GM10266 (cell line): ENCODE results near the gene TMEM86B.

Source experiments
- DNase-seq: peaks from one replicate; pipeline ENCODE4 v3.0.0; 2012; ENCODE audit errors: extremely low spot score
- TF ChIP-seq, protein P1 (sequence below): IDR thresholded peaks from 2 replicates; pipeline ENCODE4 v1.5.1; 2012; ENCODE audit warnings: mild to moderate bottlenecking, low read depth; ENCODE audit not compliant: control insufficient read depth, insufficient read depth; ENCODE audit errors: missing control alignments

The TMEM86B gene

DNA sequence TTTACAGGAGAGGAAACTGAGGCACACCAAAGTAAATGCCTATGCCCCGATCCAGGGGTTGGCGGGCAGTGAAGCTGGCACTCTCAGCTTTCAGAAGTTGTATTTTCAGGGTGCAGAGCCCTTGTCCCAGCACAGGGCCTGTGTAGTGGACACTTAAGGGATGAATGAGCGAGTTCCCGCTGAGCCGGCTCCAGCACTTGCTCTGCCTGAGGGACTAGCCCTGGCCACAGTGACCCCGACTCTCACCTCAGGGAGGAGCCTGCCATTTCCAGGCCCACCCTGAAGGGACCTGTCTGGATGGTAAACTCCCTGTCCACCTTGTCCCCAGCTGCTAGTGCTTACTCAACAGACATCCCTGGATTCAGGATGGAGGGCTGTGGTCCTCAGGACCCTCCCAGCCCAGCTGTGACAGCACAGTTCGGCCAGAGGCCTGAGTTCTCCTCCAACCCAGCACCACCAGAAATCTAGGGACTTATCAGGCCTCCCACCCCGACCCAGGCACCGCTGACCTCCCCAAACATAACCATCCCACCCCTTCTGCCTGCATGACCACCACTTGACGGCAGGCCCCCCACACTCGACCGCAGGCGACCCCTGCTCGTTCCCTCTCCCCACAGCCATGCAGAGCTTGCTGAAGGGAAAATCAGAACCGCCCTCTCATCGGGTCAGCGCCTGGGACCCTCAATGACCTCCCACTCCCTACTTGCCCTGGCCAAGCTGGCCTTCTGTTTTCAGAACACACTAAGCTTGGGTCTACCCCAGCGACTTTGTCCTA, 21.9 kb upstream of the TMEM86B start:
- TF ChIP-seq, protein P1, sequence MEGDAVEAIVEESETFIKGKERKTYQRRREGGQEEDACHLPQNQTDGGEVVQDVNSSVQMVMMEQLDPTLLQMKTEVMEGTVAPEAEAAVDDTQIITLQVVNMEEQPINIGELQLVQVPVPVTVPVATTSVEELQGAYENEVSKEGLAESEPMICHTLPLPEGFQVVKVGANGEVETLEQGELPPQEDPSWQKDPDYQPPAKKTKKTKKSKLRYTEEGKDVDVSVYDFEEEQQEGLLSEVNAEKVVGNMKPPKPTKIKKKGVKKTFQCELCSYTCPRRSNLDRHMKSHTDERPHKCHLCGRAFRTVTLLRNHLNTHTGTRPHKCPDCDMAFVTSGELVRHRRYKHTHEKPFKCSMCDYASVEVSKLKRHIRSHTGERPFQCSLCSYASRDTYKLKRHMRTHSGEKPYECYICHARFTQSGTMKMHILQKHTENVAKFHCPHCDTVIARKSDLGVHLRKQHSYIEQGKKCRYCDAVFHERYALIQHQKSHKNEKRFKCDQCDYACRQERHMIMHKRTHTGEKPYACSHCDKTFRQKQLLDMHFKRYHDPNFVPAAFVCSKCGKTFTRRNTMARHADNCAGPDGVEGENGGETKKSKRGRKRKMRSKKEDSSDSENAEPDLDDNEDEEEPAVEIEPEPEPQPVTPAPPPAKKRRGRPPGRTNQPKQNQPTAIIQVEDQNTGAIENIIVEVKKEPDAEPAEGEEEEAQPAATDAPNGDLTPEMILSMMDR: no peak
- DNase-seq: no peak

DNA sequence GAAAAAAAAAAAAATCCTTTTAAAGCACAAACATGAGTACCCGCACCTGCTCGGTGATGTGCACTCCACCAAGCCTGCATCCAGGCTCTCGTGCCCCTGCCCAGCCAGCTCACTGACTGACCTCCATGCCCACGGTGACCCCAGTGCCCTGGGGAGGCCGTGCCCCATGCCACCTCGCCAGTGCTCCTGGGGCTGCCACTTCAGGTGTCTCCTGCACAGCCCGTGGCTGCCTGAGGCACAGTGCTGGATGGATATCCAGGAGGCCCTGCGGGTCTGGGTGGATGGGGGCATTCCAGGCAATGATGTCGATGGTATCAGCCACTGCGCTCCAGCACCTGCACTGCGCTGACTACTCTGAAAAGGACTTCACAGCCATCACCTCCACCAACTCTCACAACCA, 21.3 kb upstream of the TMEM86B start:
- no peak for DNase-seq
- TF ChIP-seq, protein P1: no peak

DNA sequence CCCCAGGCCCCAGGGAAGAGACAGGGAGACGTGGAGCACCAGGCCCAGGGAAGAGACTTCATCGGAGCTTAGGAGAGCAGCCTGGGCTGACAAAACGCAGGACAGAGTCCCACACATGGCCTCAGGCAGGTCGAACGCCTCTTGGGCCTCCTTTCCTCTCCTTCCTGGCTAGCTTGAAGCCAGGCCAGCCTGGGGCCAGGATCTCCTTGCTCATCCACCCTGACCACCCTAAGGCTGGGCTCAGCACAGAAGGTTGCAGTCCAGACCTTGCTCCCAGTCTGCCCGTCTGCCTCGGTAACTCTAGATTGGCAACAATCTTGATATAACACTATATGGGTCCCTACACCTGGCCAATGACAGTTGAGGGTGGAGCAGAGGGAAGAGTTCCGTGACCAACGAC, 20.1 kb upstream of the TMEM86B start:
- no peak for DNase-seq
- TF ChIP-seq, protein P1: no peak

DNA sequence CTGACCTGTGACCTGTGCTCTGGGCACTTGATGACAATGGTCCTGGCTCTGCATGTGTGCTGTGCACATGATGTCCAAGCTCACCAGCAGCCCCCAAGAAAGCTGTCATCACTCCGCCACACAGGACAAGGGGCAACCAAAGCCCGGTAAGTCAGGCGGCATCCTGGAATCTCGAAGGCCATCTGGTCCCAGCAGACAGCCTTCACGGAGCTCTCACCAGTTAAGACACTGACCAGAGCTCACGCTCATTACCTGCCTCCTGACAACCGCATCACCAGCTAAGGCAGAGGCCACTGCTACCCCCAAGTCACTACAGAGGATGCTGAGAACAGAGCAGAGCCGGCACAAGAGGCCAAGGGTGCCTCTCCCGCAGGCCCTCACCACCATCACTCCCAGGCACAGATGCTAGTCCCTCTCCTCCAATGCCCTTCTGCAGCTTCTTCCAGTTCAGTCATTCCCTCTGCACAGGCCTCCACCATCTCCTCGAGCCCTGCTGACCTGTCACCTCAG, 19.7 kb upstream of the TMEM86B start:
- TF ChIP-seq, protein P1: no peak
- no peak for DNase-seq

DNA sequence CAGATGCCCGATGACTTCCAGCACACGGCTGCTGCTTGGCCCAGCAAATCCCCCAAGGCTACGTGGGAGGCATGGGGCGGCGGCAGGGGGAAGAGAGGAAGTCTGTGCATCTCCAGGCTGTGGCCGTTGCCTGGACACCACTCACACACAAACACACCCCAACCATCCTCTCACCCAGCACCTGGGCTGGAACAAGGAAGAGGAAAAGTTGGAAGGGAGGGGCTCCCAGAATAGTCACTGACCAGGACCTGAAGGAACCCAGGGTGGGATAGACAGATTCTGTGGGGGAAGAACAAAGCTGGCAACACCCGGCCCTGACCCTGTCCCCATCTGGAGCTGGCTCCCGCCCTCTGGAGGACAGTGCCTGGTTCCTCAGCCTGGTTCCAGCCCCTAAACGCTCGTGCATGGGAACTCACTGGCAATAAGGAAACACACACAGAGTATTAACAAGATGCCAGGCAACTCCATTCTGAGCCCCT, 19.1 kb upstream of the TMEM86B start:
- TF ChIP-seq, protein P1: no peak
- no peak for DNase-seq

DNA sequence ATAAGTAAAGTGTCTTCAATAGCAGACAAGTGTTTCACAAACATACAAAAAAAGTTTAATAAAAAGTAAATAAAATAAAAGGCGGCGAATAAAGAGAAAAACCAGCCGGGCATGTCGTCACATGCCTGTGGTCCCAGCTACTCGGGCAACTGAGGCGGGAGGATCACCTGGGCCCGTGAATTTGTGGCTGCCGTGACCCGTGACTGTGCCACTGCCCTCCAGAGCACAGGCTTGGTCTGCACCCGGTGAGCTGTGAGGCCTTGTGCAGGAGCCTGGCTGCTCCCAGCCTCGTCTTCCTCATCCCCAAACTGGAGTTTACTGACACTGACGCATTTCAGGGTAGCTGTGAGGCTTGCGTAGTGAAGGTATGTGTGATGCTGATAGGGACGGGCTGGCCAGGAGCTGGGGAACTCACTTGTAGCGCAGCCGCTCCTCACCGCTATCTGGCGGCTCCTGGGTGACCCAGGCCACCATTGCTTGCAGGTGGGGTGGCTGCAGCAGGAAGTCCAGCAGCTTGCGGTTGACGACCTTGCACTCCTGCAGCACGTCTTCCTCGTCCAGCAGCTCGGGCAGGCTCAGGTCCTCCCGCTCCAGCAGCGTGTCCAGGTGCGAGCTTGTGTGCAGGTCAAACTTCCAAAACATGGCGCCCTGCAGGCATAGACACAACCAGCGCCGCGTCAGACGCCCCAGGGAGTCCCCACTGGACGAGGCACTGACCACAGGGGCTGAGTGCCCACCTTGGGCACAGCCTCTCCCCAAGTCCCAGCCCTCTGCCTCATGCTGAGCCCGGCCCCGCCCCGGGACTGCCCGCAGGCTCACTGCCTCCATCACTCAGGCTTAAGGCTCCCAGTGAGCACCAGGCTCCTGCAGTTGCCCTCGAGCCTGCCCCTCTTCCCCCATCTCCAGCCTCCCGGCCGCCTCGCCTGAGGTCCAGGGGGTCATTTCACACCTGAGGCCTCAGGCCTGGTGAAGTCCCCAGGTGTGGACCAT, 18.2 kb upstream of the TMEM86B start:
- TF ChIP-seq, protein P1: no peak
- no peak for DNase-seq
